B cell (primary cell): ENCODE measurements around the gene SLC15A2.

Experiments
- CTCF ChIP-seq: fragments of 200-600 bp; IDR thresholded peaks from one replicate; pipeline ENCODE4 v1.8.0; 2022; ENCODE audit warnings: antibody characterized with exemption, mild to moderate bottlenecking
- EZH2 ChIP-seq: IDR thresholded peaks from 2 replicates; pipeline ENCODE4 v1.6.1; 2012; ENCODE audit warnings: borderline replicate concordance, low read depth, mild to moderate bottlenecking, moderate library complexity, low read length; ENCODE audit not compliant: insufficient read depth, poor library complexity, severe bottlenecking

- TF ChIP-seq EZH2, result no peak
- TF ChIP-seq CTCF, result no peak
Measured at GRCh38 chr3:121885386-121885785, 8.8 kb upstream of the SLC15A2 start.
